Right lung (tissue), 10 donors: ENCODE results near the gene CCDC51. TPM values are rescaled to one million over a fixed set of nuclear protein-coding genes. Genes with fewer than 3 reads are reported as not detected.
"Not testable (repeated sequence)": the region's sequence is repeated elsewhere in the genome, so short reads cannot be mapped to it uniquely, and the experiment has no call there.

Experiments
- DNase-seq, 2 donors: peaks; one replicate each; pipeline ENCODE4 v3.0.0-alpha.2; 2013
- long read RNA-seq, 8 donors: transcript quantifications; one replicate each; lab custom pipeline, GENCODE V29; 2026
- polyA plus RNA-seq, 5 donors: library from polyadenylated mRNA; unstranded; fragments of 120-200 nt; gene quantifications; one replicate each; pipeline versions ENCODE4 v1.2.1 to v1.2.3, GENCODE V29; 2013; ENCODE audit warnings: inconsistent platforms in 1 of 5, low replicate concordance in 1 of 5; ENCODE audit not compliant: insufficient read length in 5 of 5, insufficient read depth in 1 of 5

The CCDC51 gene
- 10 to 100 TPM; 14.3 to 16.4 (median 14.7) TPM for polyA plus RNA-seq
- long read RNA-seq, donor 1, partial matches to known transcripts, result 0 of 5 reads
- long read RNA-seq, donor 1, other reads (novel, unspliced or antisense), result 0 of 5 reads
- long read RNA-seq, donor 2, partial matches to known transcripts, result 0 of 4 reads
- long read RNA-seq, donor 2, other reads (novel, unspliced or antisense), result 0 of 4 reads
- long read RNA-seq, donor 3, transcript CCDC51-201 (4 exons, 1,560 nt), result major isoform, 5 of 7 reads
- long read RNA-seq, donor 3, partial matches to known transcripts, result 0 of 7 reads
- long read RNA-seq, donor 3, other reads (novel, unspliced or antisense), result 0 of 7 reads
- long read RNA-seq, donor 4, partial matches to known transcripts, result 0 of 4 reads
- long read RNA-seq, donor 4, other reads (novel, unspliced or antisense), result 0 of 4 reads
- long read RNA-seq, donor 5, partial matches to known transcripts, result 0 of 6 reads
- long read RNA-seq, donor 5, other reads (novel, unspliced or antisense), result 0 of 6 reads
- long read RNA-seq, donor 6, partial matches to known transcripts, result 0 of 3 reads
- long read RNA-seq, donor 6, other reads (novel, unspliced or antisense), result 0 of 3 reads
- long read RNA-seq, donor 7, partial matches to known transcripts, result 0 of 4 reads
- long read RNA-seq, donor 7, other reads (novel, unspliced or antisense), result 0 of 4 reads
- long read RNA-seq, donor 8, result 0 reads

- peak; percentile 93 to 96 for DNase-seq
These were observed at the start of gene CCDC51, which contains the start of gene TMA7 for GRCh38 chr3:48439820-48440589. TSS of gene CCDC51 (minus strand) at chr3:48440119. CDS start at chr3:48435128, 4,991 bp downstream. TSS of gene TMA7 (plus strand) at chr3:48440257. CDS start at chr3:48440297, 40 bp downstream.

- no peak for DNase-seq
These were observed 47.0 kb upstream of the CCDC51 start for GRCh38 chr3:48486952-48487351.

GRCh38 chr3:48482822-48483221, 42.9 kb upstream of the CCDC51 start:
- not testable (repeated sequence) for DNase-seq

GRCh38 chr3:48480891-48481290, 41.0 kb upstream of the CCDC51 start:
- not testable (repeated sequence) for DNase-seq

- no peak for DNase-seq
These were observed 39.0 kb upstream of the CCDC51 start for GRCh38 chr3:48478626-48479555.

- no peak for DNase-seq
These were observed 38.1 kb upstream of the CCDC51 start for GRCh38 chr3:48477959-48478520.

GRCh38 chr3:48476426-48477053, 36.6 kb upstream of the CCDC51 start:
- DNase-seq, result no peak

GRCh38 chr3:48475188-48475587, 35.3 kb upstream of the CCDC51 start:
- DNase-seq, result no peak

- DNase-seq, result no peak
These were observed 34.7 kb upstream of the CCDC51 start for GRCh38 chr3:48474619-48475018.

GRCh38 chr3:48474031-48474430, 34.1 kb upstream of the CCDC51 start:
- DNase-seq, result not testable (repeated sequence)

GRCh38 chr3:48473617-48473952, 33.7 kb upstream of the CCDC51 start:
- DNase-seq, result no peak

- peak; percentile 90 to 91 for DNase-seq
These were observed 33.2 kb upstream of the CCDC51 start for GRCh38 chr3:48472923-48473616.

GRCh38 chr3:48472673-48472922, 32.7 kb upstream of the CCDC51 start:
- DNase-seq, result no peak

GRCh38 chr3:48470286-48470685, 30.4 kb upstream of the CCDC51 start:
- no peak for DNase-seq

- DNase-seq, result no peak
These were observed 29.4 kb upstream of the CCDC51 start for GRCh38 chr3:48469046-48469915.

- no peak for DNase-seq
These were observed 28.4 kb upstream of the CCDC51 start for GRCh38 chr3:48468329-48468731.

GRCh38 chr3:48467473-48468267, 27.8 kb upstream of the CCDC51 start:
- no peak for DNase-seq

- no peak for DNase-seq
These were observed 27.2 kb upstream of the CCDC51 start for GRCh38 chr3:48467110-48467454.
